GM18870 (cell line): ENCODE measurements around the gene OR13J1.

Experiments
- ATAC-seq: cut with Tn5 transposase; IDR thresholded peaks from one replicate; pipeline ENCODE4 v1.9.1; 2021; ENCODE audit warnings: moderate library complexity; ENCODE audit not compliant: unreplicated experiment

OR13J1 gene

GRCh38 chr9:35859990-35860339 is 10.2 kb downstream of the OR13J1 start:
- ATAC-seq = no peak

GRCh38 chr9:35859310-35859989 is 10.8 kb downstream of the OR13J1 start:
- no peak for ATAC-seq

DNA sequence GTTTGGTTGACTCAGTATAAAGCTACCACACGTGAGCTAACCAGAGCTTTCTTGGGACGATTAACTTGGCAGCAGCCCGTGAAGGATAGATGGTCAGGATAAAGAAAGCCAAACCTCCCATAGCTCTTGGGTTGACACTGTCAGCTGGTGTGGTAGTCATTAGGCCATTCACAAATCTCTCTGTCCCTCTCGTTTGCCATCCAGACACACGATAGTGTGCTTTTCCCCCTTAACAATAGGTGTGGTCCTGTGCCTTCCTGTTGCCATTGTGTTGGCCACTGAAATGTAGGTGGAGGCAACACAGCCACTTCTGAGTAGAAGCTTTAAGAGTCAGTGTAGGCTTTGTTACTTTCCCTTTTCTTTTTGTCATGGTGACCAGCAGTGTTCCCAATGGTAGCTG is 11.7 kb downstream of the OR13J1 start:
- no peak for ATAC-seq

- ATAC-seq = no peak
These were observed 13.3 kb downstream of the OR13J1 start for GRCh38 chr9:35856882-35857281.

- no peak for ATAC-seq
These were observed 14.0 kb downstream of the OR13J1 start for GRCh38 chr9:35856206-35856605.

DNA sequence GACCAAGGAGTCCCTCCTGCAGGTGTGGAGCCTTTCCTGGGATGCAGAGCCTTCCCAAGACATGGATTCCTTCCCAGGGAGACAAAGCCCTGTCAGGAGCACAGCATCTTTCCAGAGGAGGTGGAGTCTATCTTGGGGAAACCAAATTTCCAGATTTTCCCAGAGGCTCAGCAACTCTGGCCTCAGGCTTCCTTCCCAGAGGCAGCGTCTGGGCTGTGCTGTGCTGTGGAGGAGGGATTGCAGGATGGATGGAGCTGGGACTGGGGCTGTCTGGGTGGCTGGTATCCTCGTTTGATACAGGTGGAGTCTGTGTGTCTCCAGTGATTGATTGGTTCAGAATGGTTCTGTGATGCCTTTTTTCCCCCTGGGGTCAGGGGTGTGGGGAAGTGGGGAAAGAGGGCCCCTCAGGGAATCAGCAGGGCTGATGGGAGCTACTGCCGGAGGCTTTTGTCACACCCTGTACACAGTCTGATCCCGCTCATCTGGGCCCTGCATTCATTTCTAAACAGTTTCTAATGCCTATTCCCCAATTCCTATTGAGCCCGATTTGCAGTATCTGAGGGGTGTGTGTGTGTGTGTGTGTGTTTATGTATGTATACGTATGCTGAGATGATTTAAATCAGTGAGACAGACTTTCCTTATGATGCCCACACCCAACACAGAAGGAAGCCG is 16.0 kb downstream of the OR13J1 start:
- ATAC-seq = no peak

DNA sequence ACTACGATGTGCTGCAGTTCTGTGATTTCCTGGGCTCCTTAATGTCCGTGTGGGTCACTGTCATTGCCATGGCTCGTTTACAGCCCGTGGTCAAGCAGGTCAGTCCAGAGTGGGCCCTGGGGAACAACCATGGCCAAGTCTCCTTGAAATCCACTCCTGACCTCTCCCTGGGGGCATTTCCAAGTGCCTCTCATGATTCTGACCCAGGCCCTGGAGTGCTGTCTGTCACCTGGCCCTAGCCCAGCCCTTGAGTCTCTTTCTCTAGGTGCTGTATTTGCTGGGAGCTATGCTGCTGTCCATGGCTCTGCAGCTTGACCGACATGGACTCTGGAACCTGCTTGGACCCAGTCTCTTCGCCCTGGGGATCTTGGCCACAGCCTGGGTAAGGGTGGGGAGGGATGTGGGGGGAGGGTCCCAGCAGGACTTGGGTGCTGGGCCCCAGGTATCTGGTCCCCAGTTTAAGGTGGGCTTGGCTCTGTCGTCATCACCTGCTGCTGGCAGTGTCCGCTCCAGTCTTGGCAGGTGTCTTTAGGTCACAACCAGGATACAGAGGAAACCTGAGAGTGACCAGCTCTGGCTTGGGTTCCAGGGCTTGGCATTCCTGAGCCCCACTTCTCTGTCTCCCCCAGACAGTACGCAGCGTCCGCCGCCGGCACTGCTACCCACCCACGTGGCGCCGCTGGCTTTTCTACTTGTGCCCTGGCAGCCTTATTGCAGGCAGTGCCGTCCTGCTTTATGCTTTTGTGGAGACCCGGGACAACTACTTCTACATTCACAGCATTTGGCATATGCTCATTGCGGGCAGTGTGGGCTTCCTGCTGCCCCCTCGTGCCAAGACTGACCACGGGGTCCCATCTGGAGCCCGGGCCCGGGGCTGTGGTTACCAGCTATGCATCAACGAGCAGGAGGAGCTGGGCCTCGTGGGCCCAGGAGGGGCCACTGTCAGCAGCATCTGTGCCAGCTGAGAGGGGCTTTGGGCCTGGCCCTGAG is 17.0 kb downstream of the OR13J1 start:
- no peak for ATAC-seq

DNA sequence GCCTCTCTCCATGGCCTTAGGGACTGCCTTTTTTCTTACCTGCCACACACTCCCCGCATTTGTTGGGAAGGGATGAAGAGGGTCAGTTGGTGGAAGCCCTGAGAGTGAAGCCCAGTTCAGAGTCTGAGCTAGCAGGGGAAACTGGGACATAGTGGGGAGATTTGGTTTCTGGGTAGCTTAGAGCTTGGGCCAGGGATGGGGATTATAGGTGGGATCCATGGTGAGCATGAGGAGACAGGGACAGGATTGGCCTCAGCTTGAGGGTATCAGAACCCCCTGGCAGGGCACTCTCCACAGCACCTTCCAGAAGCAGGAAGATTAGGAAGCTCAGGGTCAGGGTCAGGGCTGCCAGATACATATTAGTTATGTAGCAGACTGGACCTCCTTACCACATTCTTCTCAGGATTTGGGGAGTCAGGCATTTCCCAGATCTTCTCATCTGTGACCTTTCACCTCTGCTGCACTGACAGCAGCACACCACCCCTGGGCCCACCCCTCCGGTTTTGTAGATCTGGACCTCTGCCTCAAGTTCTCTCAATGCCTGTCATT is 17.9 kb downstream of the OR13J1 start:
- no peak for ATAC-seq

DNA sequence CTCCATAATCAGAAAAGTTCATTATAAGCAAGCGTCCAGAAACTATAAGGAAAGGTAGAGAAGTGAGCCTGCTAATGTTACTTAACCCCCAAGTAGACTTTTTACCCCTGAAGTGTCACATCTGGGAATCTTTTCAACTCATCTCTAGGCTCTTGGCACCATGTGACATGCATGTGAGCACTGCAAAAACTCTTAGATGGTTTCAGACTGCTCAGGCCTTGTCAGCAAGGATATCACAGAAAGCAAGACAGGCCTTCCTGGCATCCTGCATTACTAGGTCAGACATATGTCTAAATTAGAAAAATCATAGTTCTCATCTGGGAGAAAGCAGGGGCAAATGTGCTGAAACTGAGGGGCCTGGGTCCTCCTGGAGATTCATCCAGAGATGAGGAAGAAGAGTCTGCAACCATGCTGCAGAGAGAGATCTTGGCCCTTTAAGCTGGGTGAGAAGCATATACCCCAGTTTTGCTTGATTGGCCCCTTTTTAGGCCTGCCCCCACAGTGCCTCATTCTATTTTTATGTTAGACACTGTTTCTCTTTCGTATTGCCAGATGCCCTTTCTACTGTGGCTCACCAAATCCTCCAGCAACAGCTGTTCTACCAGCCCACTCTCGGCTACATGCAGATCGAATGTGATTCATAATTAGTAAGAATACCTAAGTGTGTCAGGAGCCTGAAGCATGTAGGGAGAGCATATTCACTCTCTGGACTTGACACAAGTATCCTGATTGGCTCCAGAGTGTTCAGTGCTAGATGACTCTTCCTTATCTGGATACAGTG is 22.2 kb downstream of the OR13J1 start:
- peak; percentile 93 for ATAC-seq

DNA sequence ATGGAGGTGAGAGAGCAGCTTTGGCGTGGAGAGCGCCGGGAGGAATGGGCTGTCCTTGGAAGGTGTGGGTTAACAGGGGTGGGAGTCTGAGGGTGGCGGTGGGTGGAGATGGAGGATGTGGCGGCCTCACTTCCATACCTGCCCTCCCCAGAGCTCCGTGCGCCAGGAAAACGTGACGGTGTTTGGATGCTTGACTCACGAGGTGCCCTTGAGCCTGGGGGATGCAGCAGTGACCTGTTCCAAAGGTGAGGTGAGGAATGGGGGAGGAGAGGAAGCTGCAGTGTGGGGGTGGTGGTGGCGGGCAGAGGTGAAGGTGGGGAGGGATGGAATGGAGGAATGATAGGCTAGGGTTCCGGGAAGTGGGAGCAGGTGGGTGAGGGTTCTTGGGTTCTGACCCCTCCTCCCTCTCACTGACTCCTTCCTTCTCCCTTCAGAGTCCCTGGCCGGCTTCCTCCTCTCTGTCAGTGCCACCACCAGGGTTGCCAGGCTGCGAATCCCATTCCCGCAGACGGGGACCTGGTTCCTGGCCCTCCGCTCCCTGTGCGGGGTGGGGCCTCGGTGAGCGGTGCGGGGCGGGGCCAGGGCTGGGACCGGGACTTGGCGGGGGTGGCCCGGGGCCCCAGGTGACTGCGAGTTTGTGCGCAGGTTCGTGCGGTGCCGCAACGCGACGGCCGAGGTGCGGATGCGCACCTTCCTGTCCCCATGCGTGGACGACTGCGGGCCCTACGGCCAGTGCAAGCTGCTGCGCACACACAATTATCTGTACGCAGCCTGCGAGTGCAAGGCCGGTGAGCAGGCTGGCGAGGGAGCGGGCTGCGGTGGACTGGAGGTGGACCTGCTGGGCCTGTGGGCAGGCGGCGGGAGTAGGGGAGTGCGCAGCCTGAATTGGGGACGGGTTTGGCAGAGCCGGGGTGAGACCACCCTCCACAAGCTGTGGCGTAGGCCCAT is 24.1 kb downstream of the OR13J1 start:
- no peak for ATAC-seq

GRCh38 chr9:35844628-35845270 is 25.5 kb downstream of the OR13J1 start:
- no peak for ATAC-seq

DNA sequence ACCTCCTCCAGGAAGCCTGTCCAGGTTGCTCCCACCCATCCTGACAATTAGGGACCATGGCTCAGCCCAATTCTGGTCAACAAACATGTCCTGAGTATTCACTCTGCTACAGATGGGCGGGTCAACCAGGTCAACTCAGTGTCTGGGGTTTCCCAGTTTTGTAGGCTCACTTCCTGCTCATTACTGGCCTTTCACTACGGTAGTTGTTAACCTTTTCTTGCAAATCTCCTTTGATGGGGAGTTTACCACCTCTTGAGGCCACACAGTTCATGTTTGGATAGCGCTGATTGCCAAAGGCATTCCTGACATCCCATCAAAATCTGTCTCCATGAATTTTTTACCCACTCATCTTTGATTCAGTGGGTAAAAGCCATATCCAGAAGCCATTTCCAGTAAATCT is 27.4 kb downstream of the OR13J1 start:
- ATAC-seq = peak; percentile 67

DNA sequence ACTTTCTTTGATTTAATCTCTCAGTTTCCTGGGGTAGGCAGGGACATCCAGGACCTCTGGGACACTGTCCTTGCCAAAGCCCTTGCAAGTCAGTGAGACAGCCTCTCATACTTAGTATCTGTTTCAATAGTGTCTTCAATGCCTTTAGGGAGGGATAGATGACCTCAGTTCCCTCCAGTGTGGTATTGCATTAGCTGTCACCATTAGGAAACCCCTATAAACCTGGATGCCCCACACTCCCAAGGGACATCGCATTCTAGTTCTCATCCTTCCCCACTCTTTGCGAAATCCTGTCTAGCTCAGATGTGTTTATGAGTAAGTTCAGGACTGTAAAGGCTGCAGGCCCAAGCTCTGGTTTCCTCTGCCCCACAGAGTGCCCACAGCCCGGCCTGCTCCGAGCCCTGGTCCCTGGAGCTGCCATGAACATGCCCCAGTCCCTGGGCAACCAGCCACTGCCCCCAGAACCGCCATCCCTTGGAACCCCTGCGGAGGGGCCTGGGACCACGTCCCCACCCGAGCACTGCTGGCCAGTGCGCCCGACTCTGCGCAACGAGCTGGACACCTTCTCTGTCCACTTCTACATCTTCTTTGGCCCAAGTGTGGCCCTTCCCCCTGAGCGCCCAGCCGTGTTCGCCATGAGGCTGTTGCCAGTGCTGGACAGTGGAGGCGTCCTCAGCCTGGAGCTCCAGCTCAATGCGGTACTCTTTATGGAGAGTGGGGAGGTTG is 28.0 kb downstream of the OR13J1 start:
- ATAC-seq = no peak

- ATAC-seq = no peak
These were observed 28.6 kb downstream of the OR13J1 start for GRCh38 chr9:35841645-35841900.

DNA sequence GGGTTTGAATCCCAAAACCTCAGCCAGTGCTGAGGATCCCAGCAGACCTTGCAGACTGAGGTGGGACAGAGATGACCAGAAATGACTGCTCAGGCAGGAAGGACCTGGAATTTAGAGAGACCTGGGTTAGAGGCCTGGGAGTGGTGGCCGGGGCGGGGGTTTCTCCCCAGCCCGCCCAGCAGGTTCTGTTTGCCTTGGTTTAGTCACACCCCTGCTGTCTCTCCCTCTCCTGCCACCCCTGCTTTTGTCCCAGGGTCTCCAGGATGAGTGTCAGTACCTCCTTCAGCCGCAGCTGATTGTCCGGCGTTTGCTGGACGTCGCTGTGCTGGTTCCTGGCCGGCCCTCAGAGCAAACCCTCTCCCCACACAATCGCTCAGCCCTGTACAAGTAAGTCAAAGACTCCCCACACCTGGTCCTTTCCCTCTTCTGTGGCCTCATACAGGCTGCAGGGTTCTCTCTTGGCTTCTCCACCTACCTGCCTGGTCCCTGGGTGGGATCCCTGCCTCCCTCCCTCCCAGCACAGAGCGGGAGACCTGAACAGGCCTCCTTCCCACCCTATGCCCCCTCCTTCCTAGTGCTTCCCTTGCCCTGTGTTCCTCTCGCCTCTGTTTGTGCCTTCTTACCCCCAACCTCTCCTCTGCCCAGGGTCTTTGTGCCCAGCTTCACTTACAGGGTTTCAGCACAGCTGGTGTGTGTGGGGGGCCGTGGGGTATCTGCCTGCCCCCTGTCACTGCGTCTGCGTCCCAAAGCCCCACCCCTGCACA is 29.1 kb downstream of the OR13J1 start:
- ATAC-seq = no peak

DNA sequence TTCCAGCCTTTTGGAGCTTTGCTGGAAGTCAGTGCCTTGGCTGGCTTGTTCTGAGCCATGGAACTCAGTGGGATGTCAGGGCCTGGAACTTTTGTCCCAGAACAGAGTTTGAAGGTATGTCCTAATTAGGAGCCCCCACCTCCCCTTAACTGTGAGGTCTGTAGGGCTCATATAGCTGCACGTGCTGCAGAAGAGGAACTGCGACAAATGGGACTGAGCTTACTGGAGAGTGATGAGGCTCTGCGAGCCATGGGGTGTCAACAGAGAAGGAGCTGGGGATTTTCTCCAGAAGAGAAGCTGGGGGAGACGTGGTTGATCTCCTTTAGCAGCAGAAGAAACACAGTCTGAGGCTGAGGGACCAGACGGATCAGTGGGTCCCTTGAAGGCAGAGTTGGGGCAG is 30.3 kb downstream of the OR13J1 start:
- no peak for ATAC-seq

- no peak for ATAC-seq
These were observed 33.6 kb downstream of the OR13J1 start for GRCh38 chr9:35836595-35836994.

GRCh38 chr9:35835766-35836165 is 34.4 kb downstream of the OR13J1 start:
- ATAC-seq = no peak
